Measurements from ENCODE around the gene UBXN7.

UBXN7 gene

DNA sequence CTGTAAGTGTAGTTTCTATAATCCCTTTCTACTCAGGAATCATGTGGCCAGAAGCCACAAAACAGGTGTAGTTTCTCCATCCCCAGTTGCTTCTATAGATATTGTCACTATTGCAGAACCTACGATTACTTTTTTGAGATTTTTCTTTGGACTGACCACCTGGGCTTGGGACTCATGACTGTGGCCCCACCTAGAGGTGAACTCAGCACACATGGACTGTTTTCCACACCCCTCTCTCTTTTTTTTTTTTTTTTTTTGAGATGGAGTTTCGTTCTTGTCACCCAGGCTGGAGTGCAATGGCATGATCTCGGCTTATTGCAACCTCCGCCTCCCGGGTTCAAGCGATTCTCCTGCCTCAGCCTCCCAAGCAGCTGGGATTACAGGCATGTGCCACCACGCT, 13.2 kb upstream of the UBXN7 start:
- TF ChIP-seq RAD21 (IDR thresholded peaks at IDR 0.05; ENCODE audit: low read depth), result peak; percentile 54

DNA sequence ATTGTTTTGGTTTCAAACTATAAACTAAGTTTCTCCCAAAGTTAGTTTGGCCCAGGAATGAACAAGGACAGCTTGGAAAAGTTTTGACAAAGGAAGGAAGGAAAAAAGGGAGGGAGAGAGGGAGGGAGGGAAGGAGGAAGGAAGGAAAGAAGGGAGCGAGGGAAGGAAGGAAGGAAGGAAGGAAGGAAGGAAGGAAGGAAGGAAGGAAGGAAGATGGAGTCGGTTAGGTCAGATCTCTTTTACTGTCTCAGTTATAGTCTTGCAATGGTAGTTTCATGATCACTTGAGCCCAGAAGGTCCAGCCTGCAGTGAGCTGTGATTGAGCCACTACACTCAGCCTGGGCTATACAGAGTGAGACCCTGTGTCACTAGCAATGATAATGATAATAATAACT, 12.3 kb upstream of the UBXN7 start:
- TF ChIP-seq FOXM1 (IDR thresholded peaks at IDR 0.05; ENCODE audit: borderline replicate concordance, low read depth) (no peak), EGR1 (IDR thresholded peaks at IDR 0.05) (no peak), TEAD4 (IDR thresholded peaks at IDR 0.05) (no peak), CEBPB (IDR thresholded peaks at IDR 0.05) (no peak), ZBTB7A (IDR thresholded peaks at IDR 0.05; ENCODE audit: low read depth) (no peak), NFIC (IDR thresholded peaks at IDR 0.05) (no peak), TAF1 (IDR thresholded peaks at IDR 0.05; ENCODE audit: low read depth) (no peak), EP300 (IDR thresholded peaks at IDR 0.05; ENCODE audit: borderline replicate concordance) (no peak), CREB1 (IDR thresholded peaks at IDR 0.05; ENCODE audit: low read depth) (no peak), RAD21 (IDR thresholded peaks at IDR 0.05; ENCODE audit: low read depth) (no peak), YY1 (IDR thresholded peaks at IDR 0.05; ENCODE audit: low read depth) (no peak)
- TF ChIP-seq, protein P1, sequence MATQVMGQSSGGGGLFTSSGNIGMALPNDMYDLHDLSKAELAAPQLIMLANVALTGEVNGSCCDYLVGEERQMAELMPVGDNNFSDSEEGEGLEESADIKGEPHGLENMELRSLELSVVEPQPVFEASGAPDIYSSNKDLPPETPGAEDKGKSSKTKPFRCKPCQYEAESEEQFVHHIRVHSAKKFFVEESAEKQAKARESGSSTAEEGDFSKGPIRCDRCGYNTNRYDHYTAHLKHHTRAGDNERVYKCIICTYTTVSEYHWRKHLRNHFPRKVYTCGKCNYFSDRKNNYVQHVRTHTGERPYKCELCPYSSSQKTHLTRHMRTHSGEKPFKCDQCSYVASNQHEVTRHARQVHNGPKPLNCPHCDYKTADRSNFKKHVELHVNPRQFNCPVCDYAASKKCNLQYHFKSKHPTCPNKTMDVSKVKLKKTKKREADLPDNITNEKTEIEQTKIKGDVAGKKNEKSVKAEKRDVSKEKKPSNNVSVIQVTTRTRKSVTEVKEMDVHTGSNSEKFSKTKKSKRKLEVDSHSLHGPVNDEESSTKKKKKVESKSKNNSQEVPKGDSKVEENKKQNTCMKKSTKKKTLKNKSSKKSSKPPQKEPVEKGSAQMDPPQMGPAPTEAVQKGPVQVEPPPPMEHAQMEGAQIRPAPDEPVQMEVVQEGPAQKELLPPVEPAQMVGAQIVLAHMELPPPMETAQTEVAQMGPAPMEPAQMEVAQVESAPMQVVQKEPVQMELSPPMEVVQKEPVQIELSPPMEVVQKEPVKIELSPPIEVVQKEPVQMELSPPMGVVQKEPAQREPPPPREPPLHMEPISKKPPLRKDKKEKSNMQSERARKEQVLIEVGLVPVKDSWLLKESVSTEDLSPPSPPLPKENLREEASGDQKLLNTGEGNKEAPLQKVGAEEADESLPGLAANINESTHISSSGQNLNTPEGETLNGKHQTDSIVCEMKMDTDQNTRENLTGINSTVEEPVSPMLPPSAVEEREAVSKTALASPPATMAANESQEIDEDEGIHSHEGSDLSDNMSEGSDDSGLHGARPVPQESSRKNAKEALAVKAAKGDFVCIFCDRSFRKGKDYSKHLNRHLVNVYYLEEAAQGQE (IDR thresholded peaks at IDR 0.05; ENCODE audit: low read depth), result no peak
- TF ChIP-seq, protein P2, sequence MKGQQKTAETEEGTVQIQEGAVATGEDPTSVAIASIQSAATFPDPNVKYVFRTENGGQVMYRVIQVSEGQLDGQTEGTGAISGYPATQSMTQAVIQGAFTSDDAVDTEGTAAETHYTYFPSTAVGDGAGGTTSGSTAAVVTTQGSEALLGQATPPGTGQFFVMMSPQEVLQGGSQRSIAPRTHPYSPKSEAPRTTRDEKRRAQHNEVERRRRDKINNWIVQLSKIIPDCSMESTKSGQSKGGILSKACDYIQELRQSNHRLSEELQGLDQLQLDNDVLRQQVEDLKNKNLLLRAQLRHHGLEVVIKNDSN (IDR thresholded peaks at IDR 0.05), result no peak
- TF ChIP-seq, protein P3, sequence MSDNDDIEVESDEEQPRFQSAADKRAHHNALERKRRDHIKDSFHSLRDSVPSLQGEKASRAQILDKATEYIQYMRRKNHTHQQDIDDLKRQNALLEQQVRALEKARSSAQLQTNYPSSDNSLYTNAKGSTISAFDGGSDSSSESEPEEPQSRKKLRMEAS (IDR thresholded peaks at IDR 0.05), result no peak

DNA sequence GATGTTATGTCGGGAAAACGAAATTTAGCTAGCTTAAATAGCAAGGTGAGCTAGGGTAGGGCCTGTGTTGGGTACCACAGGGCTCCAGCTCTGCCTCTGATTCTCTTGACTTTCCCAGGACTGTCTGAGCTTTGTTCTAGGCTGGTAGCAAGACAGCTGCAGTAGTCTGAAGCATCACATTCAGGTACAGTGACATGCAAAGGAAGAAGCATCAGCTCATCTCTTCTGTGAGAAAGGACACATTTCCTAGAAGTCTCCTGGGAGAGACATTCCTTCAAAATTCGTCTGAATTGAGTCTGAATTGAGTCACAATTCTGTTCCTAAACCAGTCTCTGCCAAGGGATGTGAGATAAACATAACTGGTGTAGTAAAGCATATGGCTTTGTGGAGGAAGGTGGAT, 8.5 kb upstream of the UBXN7 start:
- TF ChIP-seq, protein P2 (IDR thresholded peaks at IDR 0.05), result no peak
- no peak for TF ChIP-seq RAD21 (IDR thresholded peaks at IDR 0.05; ENCODE audit: low read depth)
- no peak for TF ChIP-seq TCF12 (IDR thresholded peaks at IDR 0.05; ENCODE audit: low read depth)
- no peak for TF ChIP-seq TAF1 (IDR thresholded peaks at IDR 0.05; ENCODE audit: low read depth)
- no peak for TF ChIP-seq ZBTB7A (IDR thresholded peaks at IDR 0.05; ENCODE audit: low read depth)
- no peak for TF ChIP-seq YY1 (IDR thresholded peaks at IDR 0.05; ENCODE audit: low read depth)
- TF ChIP-seq FOXM1 (IDR thresholded peaks at IDR 0.05; ENCODE audit: borderline replicate concordance, low read depth), result no peak
- no peak for TF ChIP-seq EP300 (IDR thresholded peaks at IDR 0.05; ENCODE audit: borderline replicate concordance)
- TF ChIP-seq EGR1 (IDR thresholded peaks at IDR 0.05), result no peak
- TF ChIP-seq CREB1 (IDR thresholded peaks at IDR 0.05; ENCODE audit: low read depth), result no peak
- TF ChIP-seq, protein P1 (IDR thresholded peaks at IDR 0.05; ENCODE audit: low read depth), result no peak
- TF ChIP-seq, protein P3 (IDR thresholded peaks at IDR 0.05), result no peak
- TF ChIP-seq CEBPB (IDR thresholded peaks at IDR 0.05), result no peak
- TF ChIP-seq TEAD4 (IDR thresholded peaks at IDR 0.05), result no peak
- no peak for TF ChIP-seq NFIC (IDR thresholded peaks at IDR 0.05)

DNA sequence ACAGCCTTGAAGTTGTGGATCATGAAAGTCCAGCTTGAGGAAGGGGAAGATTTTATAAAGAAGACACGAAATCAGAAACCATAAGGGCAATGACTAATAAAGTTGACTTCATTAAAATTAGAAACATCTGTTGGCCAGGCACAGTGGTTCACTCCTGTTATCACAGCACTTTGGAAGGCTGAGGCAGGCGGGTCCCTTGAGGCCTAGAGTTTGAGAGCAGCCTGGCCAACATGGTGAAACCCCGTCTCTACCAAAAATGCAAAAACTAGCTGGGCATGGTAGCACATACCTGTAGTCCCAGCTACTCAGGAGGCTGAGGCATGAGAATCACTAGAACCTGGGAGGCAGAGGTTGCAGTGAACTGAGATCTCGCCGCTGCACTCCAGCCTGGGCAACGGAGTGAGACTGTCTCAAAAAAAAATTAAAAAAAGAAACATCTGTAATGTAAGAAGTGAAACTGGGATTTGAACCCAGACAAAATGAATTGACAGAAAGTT, 7.9 kb upstream of the UBXN7 start:
- TF ChIP-seq YY1 (IDR thresholded peaks at IDR 0.05; ENCODE audit: low read depth) (no peak), CREB1 (IDR thresholded peaks at IDR 0.05; ENCODE audit: low read depth) (no peak), EP300 (IDR thresholded peaks at IDR 0.05; ENCODE audit: borderline replicate concordance) (no peak), TEAD4 (IDR thresholded peaks at IDR 0.05) (no peak), TCF12 (IDR thresholded peaks at IDR 0.05; ENCODE audit: low read depth) (no peak), EGR1 (IDR thresholded peaks at IDR 0.05) (no peak), NFIC (IDR thresholded peaks at IDR 0.05) (no peak), RAD21 (IDR thresholded peaks at IDR 0.05; ENCODE audit: low read depth) (no peak), FOXM1 (IDR thresholded peaks at IDR 0.05; ENCODE audit: borderline replicate concordance, low read depth) (no peak)
- TF ChIP-seq, protein P3 (IDR thresholded peaks at IDR 0.05), result no peak

DNA sequence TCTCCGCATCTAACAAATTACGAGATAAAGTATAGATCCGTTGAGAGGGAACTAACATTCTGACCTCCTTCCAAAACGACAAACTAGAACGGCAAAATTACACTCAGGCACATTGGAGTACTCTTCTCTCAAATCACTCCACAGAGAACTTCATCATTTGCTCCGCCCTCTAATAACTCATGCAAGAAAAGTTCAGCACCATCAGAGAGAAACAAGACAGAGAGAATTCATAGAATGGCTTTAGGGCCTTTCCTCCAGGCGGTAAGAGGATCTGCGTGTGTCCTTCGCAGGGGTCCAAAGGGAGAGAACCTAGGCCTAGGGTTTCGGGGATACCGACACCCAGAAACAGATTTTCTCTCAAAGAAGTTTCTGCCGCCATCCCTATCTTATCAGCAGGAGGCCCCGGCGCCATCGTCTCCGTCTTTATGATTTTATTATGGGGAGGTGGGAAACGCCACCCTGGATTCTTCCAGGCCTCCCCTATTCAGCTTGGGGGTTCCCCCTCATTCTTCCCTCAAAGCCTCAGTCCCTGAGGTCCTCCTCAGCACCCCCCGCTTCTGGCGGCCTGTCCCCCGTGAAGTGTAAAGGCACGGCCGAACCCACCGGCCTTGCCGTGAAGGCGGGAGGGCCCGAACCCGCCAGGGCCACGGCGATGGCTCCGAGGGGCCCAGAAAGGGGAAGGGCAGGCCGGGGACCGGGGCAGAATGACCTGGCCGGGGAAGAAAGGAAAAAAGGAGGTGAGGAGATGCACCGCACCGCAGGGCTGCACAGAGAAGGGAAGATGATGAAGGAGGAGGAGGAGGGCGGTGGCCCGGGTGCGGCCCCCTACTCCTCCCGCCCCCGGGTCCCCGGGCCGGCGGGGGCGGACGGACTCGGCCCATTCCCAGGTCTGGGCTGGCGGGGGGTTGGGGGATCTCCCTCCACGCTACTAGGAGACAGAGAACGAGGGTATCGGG, 768 bp downstream of the UBXN7 start:
- TF ChIP-seq, protein P3 (IDR thresholded peaks at IDR 0.05), result no peak
- TF ChIP-seq TAF1 (IDR thresholded peaks at IDR 0.05; ENCODE audit: low read depth) (no peak), TCF12 (IDR thresholded peaks at IDR 0.05; ENCODE audit: low read depth) (no peak), EP300 (IDR thresholded peaks at IDR 0.05; ENCODE audit: borderline replicate concordance) (no peak), EGR1 (IDR thresholded peaks at IDR 0.05) (peak; percentile 73), YY1 (IDR thresholded peaks at IDR 0.05; ENCODE audit: low read depth) (peak; percentile 60; the same call in 1 of the 2 replicates), TEAD4 (IDR thresholded peaks at IDR 0.05) (no peak), ZBTB7A (IDR thresholded peaks at IDR 0.05; ENCODE audit: low read depth) (peak; percentile 99), FOXM1 (IDR thresholded peaks at IDR 0.05; ENCODE audit: borderline replicate concordance, low read depth) (no peak), CEBPB (IDR thresholded peaks at IDR 0.05) (no peak)

All from Ishikawa (cell line).